HepG2 (cell line): ENCODE measurements around the gene CXCR5. TPM values are rescaled to one million over a fixed set of nuclear protein-coding genes. Genes with fewer than 3 reads are reported as not detected.
A peak's percentile ranks its signal among the peaks of the same experiment; 100 is the strongest.

Source experiments
- CAMTA2 ChIP-seq: sonication (generic); formaldehyde crosslinking; IDR thresholded peaks from 2 replicates; pipeline ENCODE4 v1.4.0; 2020; ENCODE audit warnings: mild to moderate bottlenecking, missing genetic modification reagents, borderline replicate concordance
- GABPB1 ChIP-seq: IDR thresholded peaks from 2 replicates; pipeline ENCODE4 v1.6.1; 2016; ENCODE audit warnings: mild to moderate bottlenecking, missing genetic modification reagents, moderate library complexity, missing compliant biosample characterization
- HIC2 ChIP-seq: sonication (generic); formaldehyde crosslinking; IDR thresholded peaks from 2 replicates; pipeline ENCODE4 v1.9.0; 2022; ENCODE audit warnings: low read depth, missing genetic modification reagents
- MBD4 ChIP-seq: IDR thresholded peaks from 2 replicates; pipeline ENCODE4 v1.6.1; 2012; ENCODE audit warnings: low read length, inconsistent platforms, borderline replicate concordance
- PHF20 ChIP-seq: sonication (generic); formaldehyde crosslinking; IDR thresholded peaks from 2 replicates; pipeline ENCODE4 v1.5.0; 2020; ENCODE audit warnings: mild to moderate bottlenecking, missing genetic modification reagents
- PRPF4 ChIP-seq: fragments of 200-400 bp; formaldehyde crosslinking; IDR thresholded peaks from 2 replicates; pipeline ENCODE4 v1.6.1; 2016; ENCODE audit warnings: low read length, low read depth; ENCODE audit not compliant: poor library complexity, severe bottlenecking
- RBFOX2 ChIP-seq: fragments of 200-400 bp; formaldehyde crosslinking; IDR thresholded peaks from 2 replicates; pipeline ENCODE4 v1.6.1; 2017; ENCODE audit warnings: low read depth, mild to moderate bottlenecking, low read length
- TAF1 ChIP-seq: sonication (generic); formaldehyde crosslinking; IDR thresholded peaks from 2 replicates; pipeline ENCODE4 v1.4.0; 2020; ENCODE audit warnings: missing genetic modification reagents
- TFE3 ChIP-seq: IDR thresholded peaks from 2 replicates; pipeline ENCODE4 v1.6.1; 2016
- THAP8 ChIP-seq: sonication (generic); formaldehyde crosslinking; IDR thresholded peaks from 2 replicates; pipeline ENCODE4 v1.5.1; 2020; ENCODE audit warnings: missing genetic modification reagents, mild to moderate bottlenecking, borderline replicate concordance
- ZNF672 ChIP-seq: sonication (generic); formaldehyde crosslinking; IDR thresholded peaks from 2 replicates; pipeline ENCODE4 v1.8.1; 2022; ENCODE audit warnings: missing genetic modification reagents
- ZNF687 ChIP-seq: sonication (generic); formaldehyde crosslinking; IDR thresholded peaks from 2 replicates; pipeline ENCODE4 v1.5.1; 2020; ENCODE audit warnings: mild to moderate bottlenecking, missing genetic modification reagents, moderate library complexity
- ZNF704 ChIP-seq: sonication (generic); formaldehyde crosslinking; IDR thresholded peaks from 2 replicates; pipeline ENCODE4 v1.8.1; 2023; ENCODE audit warnings: mild to moderate bottlenecking, inconsistent platforms, moderate library complexity, missing genetic modification reagents, borderline replicate concordance
- ZNF768 ChIP-seq: sonication (generic); formaldehyde crosslinking; IDR thresholded peaks from 2 replicates; pipeline ENCODE4 v1.4.0; 2020; ENCODE audit warnings: missing genetic modification reagents
- ZSCAN5A ChIP-seq: sonication (generic); formaldehyde crosslinking; IDR thresholded peaks from 2 replicates; pipeline ENCODE4 v1.8.0; 2022; ENCODE audit warnings: mild to moderate bottlenecking, missing genetic modification reagents, borderline replicate concordance
- polyA plus RNA-seq, 8 experiments: library from polyadenylated mRNA; depleted of rRNA in 3 of 8; stranded (reverse) in 7 of 8; unstranded in 1 of 8; fragments of >200 nt; fragmentation: Illumina TruSeq in 4 of 8; extraction: Trizol in 4 of 8; gene quantifications; 2 replicates each; pipeline versions ENCODE4 v1.2.1 to v1.2.3, GENCODE V29; 2011 to 2016; ENCODE audit warnings: low read depth in 4 of 8, missing spikeins in 1 of 8, mixed read lengths in 1 of 8; ENCODE audit not compliant: insufficient read depth in 1 of 8
- total RNA-seq, 5 experiments: library from RNA; depleted of rRNA; stranded (reverse); fragments of >200 nt; fragmentation: Illumina TruSeq; extraction: Trizol; gene quantifications; 2 replicates each; pipeline ENCODE4 v1.2.3, GENCODE V29; 2016; ENCODE audit warnings: low read depth in 1 of 5
- TF ChIP-seq, protein P1 (sequence below): IDR thresholded peaks from 2 replicates; pipeline ENCODE4 v1.6.1; 2016; ENCODE audit warnings: mild to moderate bottlenecking

CXCR5 gene
- total and polyA plus RNA-seq, 2 of the 13 experiments (the other 11 are each of a cell fraction or from before 2014, with no cell fraction given) = not detected

DNA sequence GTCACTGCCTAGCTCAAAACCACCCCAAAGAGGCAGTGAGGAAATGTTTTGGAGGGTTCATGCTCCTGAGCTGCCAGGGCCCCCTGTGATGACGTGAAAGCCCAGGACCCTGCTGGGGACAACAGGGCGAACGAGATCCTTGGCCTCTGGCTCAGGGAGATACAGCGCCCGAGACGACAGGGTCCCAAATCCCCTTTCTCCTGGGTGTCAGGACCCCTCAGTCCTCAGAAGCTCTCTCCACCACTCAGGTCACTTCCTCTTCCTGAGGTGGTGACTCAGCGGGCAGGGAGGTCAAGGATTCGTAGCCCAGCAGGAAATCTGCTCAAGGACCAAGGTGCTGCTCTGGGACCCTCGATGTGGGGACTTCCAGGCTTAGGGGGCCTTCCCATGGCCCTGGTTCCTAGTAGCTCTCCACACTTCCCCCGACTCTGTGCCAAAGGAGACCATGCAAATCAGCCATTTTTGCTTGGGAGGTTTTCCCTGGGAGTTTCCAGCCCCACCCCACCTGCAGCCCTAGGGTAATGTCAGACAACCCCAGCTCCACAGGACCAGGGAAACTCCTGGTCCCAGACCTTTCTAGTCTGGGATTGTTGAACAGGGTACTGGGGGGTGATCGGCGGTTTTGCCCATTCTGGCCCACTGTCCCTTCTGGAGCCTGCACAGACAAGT lies 29.2 kb downstream of the CXCR5 start (continued):
- no peak for TF ChIP-seq HIC2
- no peak for TF ChIP-seq MBD4
- TF ChIP-seq CAMTA2 (CRISPR knock-in tag) = no peak
- no peak for TF ChIP-seq ZSCAN5A (CRISPR knock-in tag)
- no peak for TF ChIP-seq TFE3 (CRISPR knock-in tag)
- TF ChIP-seq THAP8 (CRISPR knock-in tag) = no peak
- peak; percentile 2; the same call in 1 of the 2 replicates for TF ChIP-seq GABPB1
- no peak for TF ChIP-seq PHF20 (CRISPR knock-in tag)
- TF ChIP-seq RBFOX2 = no peak
- TF ChIP-seq PRPF4 = no peak
- no peak for TF ChIP-seq TAF1
- TF ChIP-seq, protein P1, sequence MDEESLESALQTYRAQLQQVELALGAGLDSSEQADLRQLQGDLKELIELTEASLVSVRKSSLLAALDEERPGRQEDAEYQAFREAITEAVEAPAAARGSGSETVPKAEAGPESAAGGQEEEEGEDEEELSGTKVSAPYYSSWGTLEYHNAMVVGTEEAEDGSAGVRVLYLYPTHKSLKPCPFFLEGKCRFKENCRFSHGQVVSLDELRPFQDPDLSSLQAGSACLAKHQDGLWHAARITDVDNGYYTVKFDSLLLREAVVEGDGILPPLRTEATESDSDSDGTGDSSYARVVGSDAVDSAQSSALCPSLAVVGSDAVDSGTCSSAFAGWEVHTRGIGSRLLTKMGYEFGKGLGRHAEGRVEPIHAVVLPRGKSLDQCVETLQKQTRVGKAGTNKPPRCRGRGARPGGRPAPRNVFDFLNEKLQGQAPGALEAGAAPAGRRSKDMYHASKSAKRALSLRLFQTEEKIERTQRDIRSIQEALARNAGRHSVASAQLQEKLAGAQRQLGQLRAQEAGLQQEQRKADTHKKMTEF (CRISPR knock-in tag) = no peak
- TF ChIP-seq ZNF672 (CRISPR knock-in tag) = no peak
- no peak for TF ChIP-seq ZNF704 (CRISPR knock-in tag)
- TF ChIP-seq ZNF768 (CRISPR knock-in tag) = no peak
- peak; percentile 36; the same call in 1 of the 2 replicates for TF ChIP-seq ZNF687 (CRISPR knock-in tag)
